Measurements from ENCODE around the gene PDCD2L.
"Not testable (repeated sequence)": the region's sequence is repeated elsewhere in the genome, so short reads cannot be mapped to it uniquely, and the experiment has no call there.

Gene PDCD2L

GRCh38 chr19:34380639-34381241 is 23.5 kb upstream of the PDCD2L start:
- no peak for DNase-seq

- DNase-seq: no peak
Measured at GRCh38 chr19:34381399-34382251, 22.6 kb upstream of the PDCD2L start.

GRCh38 chr19:34382471-34382870 is 21.7 kb upstream of the PDCD2L start:
- no peak for DNase-seq

GRCh38 chr19:34383599-34383998 is 20.6 kb upstream of the PDCD2L start:
- no peak for DNase-seq

GRCh38 chr19:34386645-34387445 is 17.4 kb upstream of the PDCD2L start:
- no peak for DNase-seq

- DNase-seq: no peak
Measured at GRCh38 chr19:34387446-34387810, 16.8 kb upstream of the PDCD2L start.

GRCh38 chr19:34388745-34389144 is 15.5 kb upstream of the PDCD2L start:
- not testable (repeated sequence) for DNase-seq

- DNase-seq: no peak
Measured at GRCh38 chr19:34391813-34392212, 12.4 kb upstream of the PDCD2L start.

GRCh38 chr19:34393031-34393430 is 11.2 kb upstream of the PDCD2L start:
- no peak for DNase-seq

GRCh38 chr19:34393629-34394028 is 10.6 kb upstream of the PDCD2L start:
- DNase-seq: no peak

- DNase-seq: no peak
Measured at GRCh38 chr19:34397853-34398252, 6.3 kb upstream of the PDCD2L start.

GRCh38 chr19:34399886-34400285 is 4.3 kb upstream of the PDCD2L start:
- no peak for DNase-seq

GRCh38 chr19:34400844-34401243 is 3.4 kb upstream of the PDCD2L start:
- not testable (repeated sequence) for DNase-seq

- DNase-seq: no peak
Measured at GRCh38 chr19:34402074-34402600, 2.1 kb upstream of the PDCD2L start.

- no peak for DNase-seq
Measured at GRCh38 chr19:34403784-34404108, 453 bp upstream of the PDCD2L start.

- no peak for DNase-seq
Measured at GRCh38 chr19:34405892-34406660, 1.9 kb downstream of the PDCD2L start.

GRCh38 chr19:34408411-34408810 is 4.2 kb downstream of the PDCD2L start:
- no peak for DNase-seq

GRCh38 chr19:34409189-34410164 is 5.3 kb downstream of the PDCD2L start:
- DNase-seq: no peak

- DNase-seq: no peak
Measured at GRCh38 chr19:34411216-34411615, 7.0 kb downstream of the PDCD2L start.

- DNase-seq: no peak
Measured at GRCh38 chr19:34416021-34416545, 11.9 kb downstream of the PDCD2L start.

- DNase-seq: no peak
Measured at GRCh38 chr19:34418300-34418699, 14.1 kb downstream of the PDCD2L start.

Measured in midbrain (tissue), 1 donor.